NCI-H460 (cell line): ENCODE data around the gene MMP15. TPM values are rescaled to one million over a fixed set of nuclear protein-coding genes. Genes with fewer than 3 reads are reported as not detected.
A peak's percentile ranks its signal among the peaks of the same experiment; 100 is the strongest.

Experiments used
- DNase-seq: peaks from one replicate; pipeline ENCODE4 v3.0.0-alpha.2; 2016; ENCODE audit warnings: low read depth; ENCODE audit errors: extremely low read depth
- total RNA-seq: library from RNA; depleted of rRNA; stranded (reverse); fragments of >200 nt; shearing (Covaris generic); gene quantifications from 2 replicates; pipeline ENCODE4 v1.2.3, GENCODE V29; 2014

MMP15 gene
- total RNA-seq, 1 experiment from 2014 or later: 4.0 TPM

- no peak for DNase-seq
Measured at GRCh38 chr16:58016840-58017446, 8.6 kb upstream of the MMP15 start.

GRCh38 chr16:58018803-58019202, 6.8 kb upstream of the MMP15 start:
- DNase-seq: no peak

GRCh38 chr16:58019866-58020538, 5.6 kb upstream of the MMP15 start:
- no peak for DNase-seq

GRCh38 chr16:58020628-58021521, 4.7 kb upstream of the MMP15 start:
- DNase-seq: peak; percentile 53

- no peak for DNase-seq
Measured at GRCh38 chr16:58021661-58022551, 3.6 kb upstream of the MMP15 start.

GRCh38 chr16:58022601-58023371, 2.8 kb upstream of the MMP15 start:
- DNase-seq: no peak

- DNase-seq: no peak
Measured at GRCh38 chr16:58024486-58025350, 836 bp upstream of the MMP15 start.

- DNase-seq: peak; percentile 28
Measured at GRCh38 chr16:58026139-58026704, 668 bp downstream of the MMP15 start.

GRCh38 chr16:58026705-58027160, 1.2 kb downstream of the MMP15 start:
- no peak for DNase-seq

GRCh38 chr16:58027161-58027915, 1.8 kb downstream of the MMP15 start:
- DNase-seq: no peak

GRCh38 chr16:58027916-58028455, 2.4 kb downstream of the MMP15 start:
- DNase-seq: no peak

GRCh38 chr16:58028541-58029070, 3.1 kb downstream of the MMP15 start:
- DNase-seq: no peak

GRCh38 chr16:58029410-58029809, 3.9 kb downstream of the MMP15 start:
- DNase-seq: no peak

GRCh38 chr16:58030136-58030840, 4.7 kb downstream of the MMP15 start:
- no peak for DNase-seq

GRCh38 chr16:58031016-58031800, 5.7 kb downstream of the MMP15 start:
- DNase-seq: no peak
